SK-N-MC (cell line): Measurements from ENCODE around the gene HOXB4.

ENCODE experiments used
- EZH2 ChIP-seq: fragments of 200-600 bp; sonication (generic); IDR thresholded peaks from one replicate; pipeline ENCODE4 v1.6.1; 2017; ENCODE audit warnings: antibody characterized with exemption
- FOXP2 ChIP-seq: optimal IDR thresholded peaks from 2 replicates; pipeline ENCODE3; 2011; ENCODE audit warnings: mild to moderate bottlenecking, moderate library complexity; ENCODE audit not compliant: insufficient read depth; ENCODE audit errors: extremely low read length, control extremely low read depth
- POLR2AphosphoS5 ChIP-seq: IDR thresholded peaks from 2 replicates; pipeline ENCODE4 v1.6.1; 2012; ENCODE audit warnings: mild to moderate bottlenecking, low read depth, low read length, borderline replicate concordance

DNA sequence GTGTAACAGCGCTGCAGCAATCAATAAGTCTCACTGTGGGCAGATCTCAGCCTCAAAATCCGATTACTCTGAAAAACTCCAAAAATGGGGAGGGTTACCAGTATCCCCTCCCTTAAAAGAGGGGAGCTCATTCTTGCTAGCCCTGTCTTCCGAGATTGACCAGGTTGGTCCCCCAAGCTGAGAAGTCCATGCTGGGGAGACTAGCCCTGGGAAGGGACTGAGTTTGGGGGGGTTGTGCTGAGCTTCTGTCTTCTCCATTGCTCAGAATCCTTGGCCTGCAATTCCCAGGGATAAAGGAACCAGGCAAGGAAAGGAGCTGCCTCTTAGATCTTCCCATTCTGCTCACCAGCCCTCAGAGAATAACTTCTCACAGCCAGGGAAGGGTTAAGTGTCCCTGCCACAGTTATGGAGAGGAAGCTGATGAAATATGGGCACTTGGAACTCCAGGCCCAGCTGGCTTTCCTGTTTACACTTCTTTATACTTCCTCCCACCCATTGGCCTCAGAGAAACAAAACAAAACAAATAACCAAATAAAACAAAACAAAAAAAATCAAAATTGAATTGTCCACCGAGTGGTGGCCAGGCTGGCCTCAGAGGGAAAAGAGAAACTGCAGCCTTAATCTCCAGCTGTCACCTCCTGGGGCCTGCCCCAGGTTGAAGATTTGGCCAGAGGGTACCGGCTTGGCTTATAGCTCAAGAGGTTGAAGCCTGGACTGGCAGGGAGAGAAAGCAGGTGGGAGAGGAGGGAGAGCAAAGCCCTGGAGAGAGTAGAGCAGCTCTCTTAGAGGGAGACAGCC is 9.3 kb upstream of the HOXB4 start:
- TF ChIP-seq POLR2AphosphoS5 = no peak
- no peak for TF ChIP-seq EZH2
- TF ChIP-seq FOXP2 = peak; percentile 94
